Testis (tissue), 2 donors: ENCODE results near the gene PAPPA2.

Experiments
- POLR2A ChIP-seq: fragments of 450-650 bp; IDR thresholded peaks from one replicate; pipeline ENCODE4 v1.6.1; 2017; ENCODE audit warnings: antibody characterized with exemption, mild to moderate bottlenecking, moderate library complexity
- TF ChIP-seq, protein P1 (sequence below), 3 experiments: fragments of 450-650 bp in 2 of 3; fragments of 200-600 bp in 1 of 3; sonication (generic) in 1 of 3; IDR thresholded peaks; one replicate each; pipeline ENCODE4 v1.5.1; 2016 to 2019; ENCODE audit warnings: antibody characterized with exemption in 3 of 3, mild to moderate bottlenecking in 2 of 3, moderate library complexity in 1 of 3

DNA sequence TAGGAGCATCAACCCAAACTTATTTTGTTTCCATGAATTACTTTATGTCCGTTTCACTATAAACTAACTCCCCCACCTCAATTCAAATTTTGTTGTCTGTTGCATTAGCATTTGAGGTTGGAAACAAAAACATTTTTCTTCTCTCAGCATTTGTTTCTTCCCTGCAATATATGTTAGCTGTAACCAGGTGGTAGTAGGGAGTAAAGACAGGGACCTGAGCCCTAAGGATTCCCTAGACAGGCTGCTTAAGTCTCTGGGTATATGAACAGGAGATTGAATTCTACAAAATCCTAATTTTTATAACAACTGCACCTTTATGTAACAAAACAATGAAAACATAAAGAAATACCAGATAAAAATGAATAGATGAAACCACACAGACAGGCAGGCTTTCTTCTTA lies 242.6 kb downstream of the PAPPA2 start:
- TF ChIP-seq, protein P1, sequence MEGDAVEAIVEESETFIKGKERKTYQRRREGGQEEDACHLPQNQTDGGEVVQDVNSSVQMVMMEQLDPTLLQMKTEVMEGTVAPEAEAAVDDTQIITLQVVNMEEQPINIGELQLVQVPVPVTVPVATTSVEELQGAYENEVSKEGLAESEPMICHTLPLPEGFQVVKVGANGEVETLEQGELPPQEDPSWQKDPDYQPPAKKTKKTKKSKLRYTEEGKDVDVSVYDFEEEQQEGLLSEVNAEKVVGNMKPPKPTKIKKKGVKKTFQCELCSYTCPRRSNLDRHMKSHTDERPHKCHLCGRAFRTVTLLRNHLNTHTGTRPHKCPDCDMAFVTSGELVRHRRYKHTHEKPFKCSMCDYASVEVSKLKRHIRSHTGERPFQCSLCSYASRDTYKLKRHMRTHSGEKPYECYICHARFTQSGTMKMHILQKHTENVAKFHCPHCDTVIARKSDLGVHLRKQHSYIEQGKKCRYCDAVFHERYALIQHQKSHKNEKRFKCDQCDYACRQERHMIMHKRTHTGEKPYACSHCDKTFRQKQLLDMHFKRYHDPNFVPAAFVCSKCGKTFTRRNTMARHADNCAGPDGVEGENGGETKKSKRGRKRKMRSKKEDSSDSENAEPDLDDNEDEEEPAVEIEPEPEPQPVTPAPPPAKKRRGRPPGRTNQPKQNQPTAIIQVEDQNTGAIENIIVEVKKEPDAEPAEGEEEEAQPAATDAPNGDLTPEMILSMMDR (IDR thresholded peaks at IDR 0.05): no peak
- no peak for TF ChIP-seq POLR2A
